Activated naive CD4-positive, alpha-beta T cell treated with anti-CD3 and anti-CD28 coated beads, Interleukin-2, amount 50 U/mL, for 72 hours (primary cell): ENCODE results near the gene HSPA4L. TPM values are rescaled to one million over a fixed set of nuclear protein-coding genes. Genes with fewer than 3 reads are reported as not detected.

ENCODE experiments used
- ATAC-seq, 2 donors: fragments of 150-1000 bp; cut with Tn5 transposase; 2 replicates each; pipeline ENCODE4 v1.10.0; 2021; ENCODE audit warnings: mild to moderate bottlenecking in 2 of 2, moderate library complexity in 2 of 2
- DNase-seq, 2 donors: peaks; one replicate each; pipeline ENCODE4 v3.0.0; 2021 to 2022; ENCODE audit warnings: low spot score in 2 of 2
- H3K27ac Mint-ChIP-seq, 2 donors: one replicate each; pipeline ENCODE4 v1.8.0; 2022; ENCODE audit warnings: mild to moderate bottlenecking in 2 of 2, mixed read lengths in 2 of 2
- H3K36me3 Mint-ChIP-seq, 2 donors: one replicate each; pipeline ENCODE4 v1.8.0; 2022; ENCODE audit warnings: mixed read lengths in 2 of 2
- H3K9me3 Mint-ChIP-seq, 2 donors: one replicate each; pipeline ENCODE4 v1.8.0; 2022; ENCODE audit warnings: mixed read lengths in 2 of 2
- total RNA-seq, 2 donors: library from RNA; stranded (reverse); gene quantifications; one replicate each; pipeline ENCODE4 v1.2.3, GENCODE V29; 2022

The HSPA4L gene
- total RNA-seq, 2 donors from 2014 or later, result 1.2 to 3.2 TPM

DNA sequence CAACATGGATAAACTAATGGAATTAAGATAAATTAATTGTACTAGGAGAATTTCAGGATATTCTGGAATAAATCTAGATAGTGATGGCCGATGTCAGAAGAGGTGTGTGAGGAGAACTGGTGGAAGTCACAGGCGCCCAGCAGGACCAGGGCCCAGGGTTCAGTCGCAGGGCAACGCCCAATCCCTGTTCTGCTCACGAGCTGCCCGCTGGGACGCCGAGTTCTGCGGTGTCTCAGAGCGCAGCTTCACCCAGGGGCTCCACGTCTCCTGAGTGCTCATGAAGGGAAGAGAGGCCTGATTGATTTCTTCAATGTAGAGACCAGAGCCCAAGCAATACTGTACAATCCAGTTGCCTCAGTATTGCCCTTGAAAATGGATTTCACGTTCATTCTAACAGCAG, 1.5 kb upstream of the HSPA4L start:
- no peak overlapping the region for H3K27ac Mint-ChIP-seq

DNA sequence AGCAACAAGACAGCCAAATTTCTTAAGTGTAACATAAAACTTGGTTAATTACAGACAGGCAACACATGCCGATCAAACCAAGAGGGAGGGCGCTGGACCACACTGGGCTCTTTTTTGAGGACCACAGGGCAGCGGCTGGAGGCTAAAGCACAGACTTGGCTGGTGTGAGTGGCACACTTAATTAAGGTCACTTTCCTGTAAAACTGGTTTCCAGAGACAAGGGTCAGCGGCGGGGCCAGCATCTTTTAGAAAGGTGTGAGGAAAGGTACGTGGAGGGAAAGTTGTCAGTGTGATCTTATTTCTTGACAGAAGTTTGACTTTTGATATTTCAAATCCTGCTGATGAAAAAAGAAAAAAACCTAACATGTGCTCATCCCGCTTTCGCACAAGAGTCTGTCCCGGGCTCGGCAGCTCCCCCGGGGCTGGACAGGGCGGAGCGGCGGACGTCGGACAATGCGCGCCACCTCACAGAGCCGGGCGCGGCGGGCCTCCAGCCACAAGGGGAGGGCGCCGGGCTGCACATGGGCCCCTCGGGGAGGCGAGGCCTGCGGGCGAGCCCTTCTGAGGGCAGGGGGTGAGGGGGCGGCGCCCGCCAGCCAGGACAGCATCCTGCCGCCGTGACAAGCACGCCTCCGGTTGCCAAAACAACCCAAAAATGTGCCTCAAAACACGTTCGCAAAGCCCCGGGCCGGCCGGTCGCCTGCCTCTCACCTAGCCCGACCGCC, 660 bp upstream of the HSPA4L start:
- ATAC-seq (peak; percentile 28 to 66), DNase-seq (peak in 1 of 2 donors; percentile 36)
- no peak overlapping the region for H3K27ac Mint-ChIP-seq

More for the DNA sequence above, 1.5 kb upstream of the HSPA4L start:
- Mint-ChIP-seq H3K9me3 (peaks cover 5 to 6% of the 10 kb centered on the region in 2 donors), H3K36me3 (peaks cover 18 to 29% of the 10 kb centered on the region in 2 donors)
- DNase-seq (no peak), ATAC-seq (no peak)

DNA sequence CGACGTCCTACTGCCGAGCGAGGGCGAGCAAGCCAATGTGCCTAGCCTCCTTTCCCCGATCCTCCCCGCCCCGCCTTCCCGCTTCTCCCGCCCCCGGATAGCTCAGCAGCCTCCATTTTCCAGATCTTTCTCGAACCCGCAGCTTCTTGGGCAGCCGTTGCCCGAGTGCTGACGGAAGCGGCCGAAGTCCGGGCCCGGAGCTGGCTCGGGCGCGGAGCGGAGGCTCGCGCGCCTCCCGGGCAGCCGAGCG, 172 bp upstream of the HSPA4L start:
- DNase-seq (no peak), ATAC-seq (peak in 1 of 2 donors; percentile 85)
- Mint-ChIP-seq H3K36me3 (peaks cover 18 to 29% of the 10 kb centered on the region in 2 donors), H3K9me3 (peaks cover 5 to 6% of the 10 kb centered on the region in 2 donors), H3K27ac (no peak overlapping the region)

More for the DNA sequence above, 660 bp upstream of the HSPA4L start:
- peaks cover 18 to 29% of the 10 kb centered on the region in 2 donors for H3K36me3 Mint-ChIP-seq
- H3K9me3 Mint-ChIP-seq, result peaks cover 5 to 6% of the 10 kb centered on the region in 2 donors

DNA sequence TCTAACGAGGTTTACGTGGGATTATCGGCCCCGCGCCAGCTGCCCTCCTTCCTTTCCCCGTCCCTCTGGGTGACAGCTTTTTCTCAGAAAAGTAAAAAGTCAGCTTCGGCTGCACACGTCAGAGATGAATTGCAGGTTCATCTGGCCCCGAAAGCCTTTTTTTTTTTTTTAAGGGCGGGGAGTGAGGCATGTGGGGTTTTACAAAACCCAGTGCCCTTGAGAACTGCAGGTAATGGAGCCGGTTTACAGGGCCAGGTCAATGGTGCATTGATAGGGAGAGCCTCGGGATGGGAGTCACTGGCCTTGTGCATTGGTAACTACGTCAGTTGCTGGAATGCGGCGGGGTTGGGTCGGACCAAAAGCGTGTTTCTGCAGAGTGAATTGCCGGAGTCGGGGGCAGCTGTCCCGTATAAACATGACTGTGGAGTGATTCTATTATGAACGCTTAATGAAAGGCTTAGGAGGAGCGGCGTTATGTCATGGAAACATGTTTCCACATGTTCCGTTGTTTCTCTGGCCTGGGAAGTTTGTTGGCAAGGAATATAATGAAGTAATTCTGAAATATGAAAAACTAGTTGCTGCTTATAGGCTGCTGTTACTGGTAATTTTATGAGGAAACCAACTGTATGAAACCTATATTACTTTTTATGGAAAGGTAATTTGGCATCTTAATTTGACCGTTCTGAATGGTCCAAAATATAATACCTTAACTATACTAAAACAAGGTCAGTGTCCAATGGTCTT, 1.1 kb downstream of the HSPA4L start:
- ATAC-seq, result peak in 1 of 2 donors; percentile 47
- H3K36me3 Mint-ChIP-seq, result peaks cover 18 to 29% of the 10 kb centered on the region in 2 donors
- H3K27ac Mint-ChIP-seq, result peak overlapping the region; percentile 73 to 96
- no peak for DNase-seq
- peaks cover 5 to 6% of the 10 kb centered on the region in 2 donors for H3K9me3 Mint-ChIP-seq

DNA sequence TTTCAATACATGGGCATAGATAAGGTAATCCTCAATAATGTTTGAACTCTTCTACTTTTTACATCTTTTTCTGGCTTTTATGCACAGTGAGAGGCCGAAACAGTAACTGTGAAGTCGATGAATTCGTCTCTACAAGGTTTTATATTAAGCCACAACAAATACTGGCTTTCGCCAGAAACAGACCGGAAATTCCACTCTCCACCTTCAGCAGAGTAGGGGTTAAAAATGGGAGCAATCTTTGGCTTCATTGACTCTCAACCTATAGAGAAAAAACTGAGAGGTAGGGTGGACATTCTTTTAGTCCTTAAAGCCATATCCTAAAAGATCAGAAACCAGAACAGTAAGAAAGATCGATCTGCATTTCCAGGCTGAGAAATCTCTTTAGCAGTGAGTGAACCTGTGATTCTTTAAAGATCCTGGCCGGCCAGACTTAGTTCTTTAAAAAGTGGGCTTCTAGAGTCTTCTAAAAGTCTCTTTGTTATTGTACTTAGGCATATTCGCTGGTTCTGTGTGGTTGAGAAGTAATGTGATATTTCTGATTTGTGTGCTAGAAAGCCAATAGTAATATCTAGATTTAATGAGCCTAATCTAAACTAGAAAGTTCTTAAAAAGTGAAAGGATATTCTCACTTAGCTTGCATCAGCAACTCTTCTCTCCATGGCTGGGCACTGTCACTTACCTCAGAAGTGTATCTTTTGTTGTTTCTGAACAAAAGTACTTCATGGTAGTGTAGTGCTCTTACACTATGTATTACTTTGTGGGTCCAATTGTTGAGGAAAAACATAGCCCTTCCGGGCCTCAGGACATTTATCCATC, 2.0 kb downstream of the HSPA4L start:
- peaks cover 18 to 29% of the 10 kb centered on the region in 2 donors for H3K36me3 Mint-ChIP-seq
- no peak overlapping the region for H3K27ac Mint-ChIP-seq
- peaks cover 5 to 6% of the 10 kb centered on the region in 2 donors for H3K9me3 Mint-ChIP-seq
- DNase-seq (no peak), ATAC-seq (no peak)

DNA sequence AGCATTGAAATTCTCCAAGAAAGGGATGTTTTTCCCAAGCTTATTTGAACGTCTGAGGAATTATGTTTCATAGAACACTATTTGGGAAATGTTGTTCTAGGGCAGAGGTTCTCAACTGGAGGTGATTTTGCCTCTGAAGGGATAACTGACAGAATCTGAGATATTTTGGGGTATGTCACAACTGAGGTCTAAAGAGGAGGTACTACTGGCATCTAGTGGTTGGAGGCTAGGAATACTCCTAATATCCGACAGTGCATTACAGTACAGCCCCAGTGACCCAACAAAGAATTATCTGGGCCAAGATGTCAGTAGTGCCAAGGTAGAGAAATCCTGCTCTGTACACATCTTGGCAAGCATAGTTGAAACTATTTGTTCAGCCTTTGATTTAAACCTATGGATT, 6.4 kb downstream of the HSPA4L start:
- ATAC-seq (peak in 1 of 2 donors; percentile 46), DNase-seq (no peak)

DNA sequence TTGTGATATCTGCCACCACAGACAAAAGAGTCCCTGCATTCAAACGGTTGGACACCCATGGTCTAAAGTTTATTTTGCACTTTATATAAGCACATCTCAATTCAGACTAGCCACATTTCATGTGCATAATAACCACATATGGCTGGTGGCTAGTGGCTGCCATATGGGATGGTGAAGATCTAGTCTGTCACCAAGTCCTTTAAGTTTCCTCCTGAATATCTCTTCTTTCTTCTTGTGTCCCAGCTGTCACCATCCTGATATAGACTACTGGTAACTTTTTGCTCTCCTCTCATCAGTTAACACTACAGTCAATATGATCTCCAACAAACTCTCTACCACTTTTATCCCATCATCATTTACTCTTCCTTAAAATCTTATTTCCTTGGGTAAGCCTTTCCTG, 9.3 kb downstream of the HSPA4L start:
- Mint-ChIP-seq H3K27ac (no peak overlapping the region), H3K36me3 (no peaks in the 10 kb centered on the region)

More for the DNA sequence above, 6.4 kb downstream of the HSPA4L start:
- no peak overlapping the region for H3K27ac Mint-ChIP-seq
- peaks cover 0 to 6% of the 10 kb centered on the region in 2 donors for H3K36me3 Mint-ChIP-seq
- H3K9me3 Mint-ChIP-seq, result no peaks in the 10 kb centered on the region

DNA sequence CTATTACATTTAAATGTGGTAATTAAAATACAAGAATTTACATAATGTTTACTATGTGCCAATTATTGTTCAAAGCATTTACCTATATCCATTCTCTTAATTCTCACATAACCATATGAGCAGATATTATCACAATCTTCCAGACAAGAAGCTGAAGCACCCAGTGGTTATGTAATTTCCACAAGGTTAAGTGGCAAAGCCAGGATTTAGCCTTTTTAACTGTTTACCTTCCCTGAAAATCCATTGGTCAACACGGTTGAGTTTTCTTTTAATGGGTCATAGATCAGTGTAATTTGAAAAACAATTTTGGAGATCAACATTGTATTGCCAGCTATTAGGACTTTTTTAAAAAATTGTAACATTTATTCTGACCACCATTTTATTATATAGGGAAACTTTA, 11.4 kb downstream of the HSPA4L start:
- Mint-ChIP-seq H3K27ac (no peak overlapping the region), H3K36me3 (no peaks in the 10 kb centered on the region), H3K9me3 (peaks cover 0 to 3% of the 10 kb centered on the region in 2 donors)
- DNase-seq (no peak), ATAC-seq (no peak)

More for the DNA sequence above, 9.3 kb downstream of the HSPA4L start:
- ATAC-seq, result no peak
- H3K9me3 Mint-ChIP-seq, result peaks cover 0 to under 1% of the 10 kb centered on the region in 2 donors
- DNase-seq, result no peak

DNA sequence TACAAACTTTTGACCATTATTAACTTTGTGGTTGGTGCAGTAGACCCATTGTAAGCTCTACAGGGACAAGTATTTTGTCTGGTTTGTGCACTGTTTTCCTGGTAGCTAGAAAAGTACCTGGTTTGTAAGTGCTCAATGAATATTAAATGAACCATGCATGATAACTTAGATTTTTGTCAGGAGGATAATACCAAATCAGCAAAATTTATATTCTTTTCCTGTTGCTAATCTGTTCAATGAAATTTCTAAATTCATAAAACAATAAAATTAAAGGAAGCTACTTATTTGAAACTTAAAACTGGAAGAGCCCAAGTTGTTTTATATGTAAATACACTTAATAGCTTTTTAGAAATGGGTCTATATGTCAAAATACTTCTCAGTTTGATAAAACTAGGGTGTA, 17.6 kb downstream of the HSPA4L start:
- no peaks in the 10 kb centered on the region for H3K36me3 Mint-ChIP-seq
- peaks cover 0 to 3% of the 10 kb centered on the region in 2 donors for H3K9me3 Mint-ChIP-seq
- ATAC-seq (no peak), DNase-seq (no peak)
- no peak overlapping the region for H3K27ac Mint-ChIP-seq

DNA sequence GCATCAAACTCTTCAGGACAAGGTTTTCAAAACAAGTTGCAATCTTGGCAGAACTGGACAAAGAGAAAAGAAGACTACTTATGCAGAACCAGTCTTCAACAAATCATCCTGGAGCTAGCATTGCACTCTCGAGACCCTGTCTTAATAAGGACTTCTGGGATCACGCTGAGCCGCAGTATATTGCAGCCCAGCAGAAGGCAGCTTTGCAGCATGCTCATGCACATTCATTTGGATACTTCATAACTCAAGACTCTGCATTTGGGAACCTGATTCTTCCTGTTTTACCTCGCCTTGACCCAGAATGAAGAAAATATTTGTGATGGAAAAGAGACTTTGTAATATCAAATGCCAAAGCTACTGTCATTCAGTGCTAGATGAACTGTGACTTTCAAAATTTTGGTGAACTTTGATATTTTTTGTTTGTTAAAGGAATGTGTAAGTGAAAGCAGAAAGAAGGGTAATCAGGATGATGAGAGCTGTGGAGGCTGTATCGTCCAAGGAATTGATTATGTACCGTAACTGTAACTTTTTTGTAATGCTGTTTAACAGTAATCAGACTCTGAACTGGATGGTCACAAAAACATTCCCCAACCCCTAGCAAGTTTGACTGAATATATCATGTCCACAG, 27.2 kb downstream of the HSPA4L start:
- DNase-seq (no peak), ATAC-seq (no peak)
- Mint-ChIP-seq H3K27ac (no peak overlapping the region), H3K9me3 (no peaks in the 10 kb centered on the region), H3K36me3 (no peaks in the 10 kb centered on the region)

DNA sequence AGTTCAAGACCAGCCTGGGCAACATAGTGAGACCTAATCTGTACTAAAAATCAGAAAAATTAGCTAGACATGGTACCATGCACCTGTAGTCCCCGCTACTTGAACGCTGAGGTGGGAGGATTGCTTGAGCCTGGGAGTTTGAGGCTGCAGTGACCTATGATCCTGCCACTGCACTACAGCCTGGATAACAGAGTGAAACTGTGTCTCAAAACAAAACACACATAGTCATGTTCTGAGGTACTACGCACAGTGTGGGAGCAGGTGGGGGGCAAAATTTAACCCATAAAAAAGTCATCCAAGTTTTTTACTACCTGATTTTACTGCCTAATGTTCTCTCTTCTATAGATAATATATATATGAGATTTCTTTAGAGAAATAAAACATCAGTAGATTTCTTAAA, 28.4 kb downstream of the HSPA4L start:
- Mint-ChIP-seq H3K27ac (no peak overlapping the region), H3K9me3 (no peaks in the 10 kb centered on the region), H3K36me3 (no peaks in the 10 kb centered on the region)
- ATAC-seq (no peak), DNase-seq (no peak)

DNA sequence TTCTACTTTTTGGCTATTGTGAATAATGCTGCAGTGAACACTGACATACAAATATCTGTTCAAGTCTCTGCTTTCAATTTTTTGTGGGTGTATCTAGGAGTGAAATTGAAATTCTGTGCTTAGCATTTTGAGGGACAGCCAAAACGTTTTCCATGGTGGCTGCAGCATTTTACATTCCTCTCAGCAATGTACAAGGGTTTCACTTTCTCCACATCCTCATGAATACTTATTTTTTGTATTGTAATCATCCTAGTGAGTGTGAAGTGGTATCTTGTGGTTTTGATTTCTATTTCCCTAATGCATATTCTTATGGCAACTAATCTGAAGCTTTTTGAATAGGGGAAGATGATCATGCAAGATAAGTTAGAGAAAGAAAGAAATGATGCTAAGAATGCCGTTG, 40.3 kb downstream of the HSPA4L start:
- DNase-seq, result no peak
- Mint-ChIP-seq H3K27ac (no peak overlapping the region), H3K36me3 (no peaks in the 10 kb centered on the region), H3K9me3 (no peaks in the 10 kb centered on the region)
- no peak for ATAC-seq

DNA sequence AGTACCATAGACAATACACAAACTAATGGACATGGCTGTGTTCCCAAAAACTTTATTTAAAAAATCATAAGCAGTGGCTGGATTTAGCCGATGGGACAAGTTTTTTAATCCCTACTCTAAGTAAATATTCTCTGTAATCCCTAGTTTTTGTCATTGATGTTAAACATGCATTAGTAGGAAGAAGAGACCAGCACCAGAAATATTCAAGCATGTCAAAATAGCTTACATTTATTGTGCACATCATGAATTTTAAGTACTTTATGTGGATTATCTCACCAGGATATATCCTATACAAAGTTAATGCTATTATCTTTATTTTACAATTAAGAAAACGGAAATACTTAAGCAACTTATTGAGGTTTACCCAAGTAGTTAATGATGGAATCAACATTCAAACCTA, 46.0 kb downstream of the HSPA4L start:
- H3K27ac Mint-ChIP-seq, result no peak overlapping the region
- ATAC-seq, result no peak
- no peaks in the 10 kb centered on the region for H3K9me3 Mint-ChIP-seq
- no peak for DNase-seq
- no peaks in the 10 kb centered on the region for H3K36me3 Mint-ChIP-seq

DNA sequence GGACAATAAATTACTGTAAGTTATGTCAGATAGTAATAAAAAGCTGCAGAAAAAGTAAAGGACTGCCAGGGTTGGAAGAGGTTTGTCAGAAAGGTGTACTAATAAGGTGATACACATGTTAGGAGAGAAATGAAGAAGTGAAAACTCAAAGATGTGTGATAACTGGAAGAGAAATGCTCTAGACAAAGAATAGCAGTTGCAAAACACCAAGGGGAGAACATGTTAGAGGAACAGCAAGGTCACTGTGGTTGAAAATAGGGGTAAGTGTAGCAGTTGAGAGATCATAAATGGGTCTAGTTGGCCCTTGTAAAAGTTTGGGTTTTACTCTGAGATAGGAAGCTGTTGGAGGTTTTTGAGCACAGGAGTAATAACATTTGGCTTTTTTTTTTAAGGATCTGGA, 46.9 kb downstream of the HSPA4L start:
- DNase-seq (no peak), ATAC-seq (no peak)
- Mint-ChIP-seq H3K27ac (no peak overlapping the region), H3K36me3 (no peaks in the 10 kb centered on the region), H3K9me3 (no peaks in the 10 kb centered on the region)

DNA sequence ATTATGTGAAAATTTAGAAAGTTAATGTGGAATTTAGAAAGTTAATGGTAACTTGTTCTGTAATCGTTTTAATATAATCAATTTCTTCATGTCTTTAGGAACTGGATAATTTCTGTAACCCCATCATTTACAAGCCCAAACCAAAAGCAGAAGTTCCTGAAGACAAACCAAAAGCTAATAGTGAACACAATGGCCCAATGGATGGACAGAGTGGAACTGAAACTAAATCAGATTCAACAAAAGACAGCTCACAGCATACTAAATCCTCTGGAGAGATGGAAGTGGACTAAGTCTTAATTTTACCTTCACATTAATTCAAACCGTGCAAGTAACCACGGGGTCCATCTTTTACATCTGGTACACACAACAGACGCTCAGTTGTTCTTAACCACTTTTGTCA, 50.5 kb downstream of the HSPA4L start:
- no peaks in the 10 kb centered on the region for H3K9me3 Mint-ChIP-seq
- H3K36me3 Mint-ChIP-seq, result no peaks in the 10 kb centered on the region
- DNase-seq (no peak), ATAC-seq (no peak)
- no peak overlapping the region for H3K27ac Mint-ChIP-seq

DNA sequence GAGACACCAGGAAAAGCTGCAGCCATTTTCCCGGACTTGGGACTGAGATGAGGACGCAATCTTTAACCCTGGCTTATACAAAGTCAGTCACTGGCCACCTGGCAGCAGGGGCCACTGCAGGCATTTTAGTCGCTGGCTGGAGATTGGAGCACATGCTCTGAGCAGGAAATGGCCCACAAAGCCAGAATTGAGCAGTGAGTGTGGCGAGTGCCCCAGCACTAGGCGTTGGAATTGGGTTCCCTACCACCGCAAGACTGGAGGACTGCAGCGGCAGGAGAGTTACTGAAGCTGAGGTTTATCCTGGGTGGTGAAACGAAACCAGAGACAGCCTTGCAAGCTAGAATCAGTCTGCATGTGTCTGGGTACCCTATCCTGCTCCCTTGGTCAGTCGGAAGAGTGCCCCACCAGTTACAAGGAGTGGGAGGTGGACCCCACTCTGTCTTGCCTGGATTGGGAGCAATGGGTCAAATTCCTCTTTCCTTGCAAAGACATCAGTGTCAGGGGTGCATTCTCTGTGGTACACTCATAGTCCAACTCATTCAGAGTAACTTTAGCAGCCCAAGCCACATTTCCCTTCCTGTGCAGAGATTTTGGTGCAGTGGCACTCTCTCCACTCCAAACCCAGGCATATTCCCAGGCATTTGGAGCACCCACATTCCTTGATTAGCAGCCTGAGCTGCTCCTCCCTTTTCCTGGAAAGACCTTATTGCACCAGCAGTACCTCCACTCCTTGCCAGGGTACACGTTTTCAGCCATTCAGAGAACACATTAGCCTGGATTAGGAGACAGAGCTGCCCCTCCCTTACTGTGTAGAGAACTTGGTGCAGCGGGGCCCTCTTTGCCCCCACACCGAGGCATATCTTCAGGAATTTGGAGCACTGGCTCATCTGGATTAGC, 61.8 kb downstream of the HSPA4L start:
- Mint-ChIP-seq H3K27ac (no peak overlapping the region), H3K36me3 (peaks cover 28 to 57% of the 10 kb centered on the region in 2 donors), H3K9me3 (peaks cover 12 to 23% of the 10 kb centered on the region in 2 donors)
- no peak for DNase-seq
- ATAC-seq, result no peak
